Cortex of kidney (tissue), 1 donor: Measurements from ENCODE around the gene AKAIN1.
A peak's percentile ranks its signal among the peaks of the same experiment; 100 is the strongest.

Experiments used
- DNase-seq: peaks from one replicate; lab custom pipeline; 2025; lab: John Stamatoyannopoulos, UW

The AKAIN1 gene, protein sequence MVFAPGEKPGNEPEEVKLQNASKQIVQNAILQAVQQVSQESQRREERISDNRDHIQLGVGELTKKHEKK

GRCh38 chr18:5197032-5197434 is at the start of gene AKAIN1:
AKAIN1 (minus strand) TSS chr18:5197257; CDS start chr18:5197053, 204 bp downstream.
- no peak for DNase-seq

DNA sequence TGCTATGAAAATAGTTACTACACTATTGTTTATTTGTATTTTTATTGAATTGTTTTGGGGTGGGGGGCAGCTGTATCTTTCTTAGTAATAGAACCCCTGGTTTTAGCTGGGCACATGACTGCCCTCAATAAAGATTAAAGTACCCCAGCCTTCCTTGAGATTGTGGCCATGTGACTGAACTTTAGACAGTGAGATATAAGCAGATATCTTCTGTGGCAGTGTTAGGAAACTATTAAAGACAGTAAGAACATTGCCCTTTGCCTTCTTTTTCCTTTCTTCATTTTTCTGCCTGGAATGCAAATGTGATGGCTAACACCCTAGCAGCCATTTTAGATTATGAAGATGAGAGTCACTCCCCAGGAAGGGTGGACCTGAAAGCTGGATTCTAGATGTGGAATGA is 47.9 kb upstream of the AKAIN1 start:
- no peak for DNase-seq

GRCh38 chr18:5239447-5239846 is 42.4 kb upstream of the AKAIN1 start:
- DNase-seq, result no peak

GRCh38 chr18:5238371-5238976 is 41.4 kb upstream of the AKAIN1 start:
- peak; percentile 18 for DNase-seq

GRCh38 chr18:5237723-5238370 is 40.8 kb upstream of the AKAIN1 start:
- peak; percentile 48 for DNase-seq

DNA sequence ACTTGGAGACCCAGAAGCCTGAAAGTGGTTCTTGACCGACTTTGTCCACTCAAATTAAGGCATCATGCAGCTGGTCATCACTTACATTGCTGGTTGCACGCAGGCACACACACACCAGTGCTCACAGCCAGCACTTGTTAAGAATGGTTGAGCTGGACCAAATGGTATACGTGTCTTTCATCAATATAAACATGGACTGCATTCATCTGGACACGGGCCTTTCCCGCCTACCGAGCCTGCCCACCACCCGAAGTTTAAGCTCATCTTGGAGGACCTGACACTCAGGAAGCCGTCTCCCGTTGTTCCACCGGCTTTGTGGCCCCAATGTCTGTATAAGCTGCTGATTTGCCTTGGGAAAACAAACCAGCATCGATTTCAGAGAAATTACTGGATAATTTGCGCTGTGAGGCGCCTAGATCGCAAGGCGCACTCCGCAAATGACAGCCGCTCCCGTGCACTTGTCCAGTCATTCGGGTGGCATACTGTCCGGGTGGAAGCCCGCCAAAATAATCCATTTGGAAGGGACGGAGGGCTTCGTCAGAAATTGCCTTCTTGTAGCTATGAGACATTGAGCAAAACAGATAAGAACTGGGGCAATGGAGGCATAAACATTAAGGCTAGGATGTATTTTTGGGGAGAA is 40.1 kb upstream of the AKAIN1 start:
- no peak for DNase-seq

- no peak for DNase-seq
Measured at GRCh38 chr18:5214583-5215351, 17.7 kb upstream of the AKAIN1 start.

DNA sequence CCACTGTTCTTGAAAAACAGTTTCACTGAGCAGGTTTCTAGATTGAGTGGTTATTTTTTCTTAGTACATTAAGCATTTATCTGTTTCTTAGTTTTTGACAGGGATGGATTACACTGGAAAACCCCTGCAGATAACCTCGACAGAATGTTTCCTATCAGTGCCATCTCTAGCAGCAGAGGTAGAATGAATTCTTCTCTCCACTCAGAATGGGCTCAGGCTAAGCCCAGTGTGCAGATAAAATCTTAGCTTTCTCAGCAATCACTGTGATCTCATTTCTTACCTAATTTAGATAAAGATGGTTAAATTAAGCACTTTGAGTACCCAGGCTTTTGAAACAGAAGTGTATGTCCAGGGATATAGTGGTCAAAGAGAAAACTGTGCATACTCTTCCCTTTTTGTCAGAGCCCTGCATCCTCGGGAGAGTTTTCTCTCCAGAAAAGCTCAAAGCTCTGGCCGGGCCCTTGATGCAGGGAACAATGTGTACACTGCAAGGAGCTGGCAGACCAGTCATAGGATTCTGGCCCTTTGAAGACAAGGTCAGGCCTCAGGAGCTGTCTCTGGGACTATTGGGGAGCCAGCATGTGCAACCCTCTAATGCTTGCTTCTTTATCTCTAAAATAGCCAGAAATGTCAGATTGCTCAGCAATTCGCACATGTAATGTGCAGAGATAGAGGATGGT is 10.6 kb upstream of the AKAIN1 start:
- no peak for DNase-seq

DNA sequence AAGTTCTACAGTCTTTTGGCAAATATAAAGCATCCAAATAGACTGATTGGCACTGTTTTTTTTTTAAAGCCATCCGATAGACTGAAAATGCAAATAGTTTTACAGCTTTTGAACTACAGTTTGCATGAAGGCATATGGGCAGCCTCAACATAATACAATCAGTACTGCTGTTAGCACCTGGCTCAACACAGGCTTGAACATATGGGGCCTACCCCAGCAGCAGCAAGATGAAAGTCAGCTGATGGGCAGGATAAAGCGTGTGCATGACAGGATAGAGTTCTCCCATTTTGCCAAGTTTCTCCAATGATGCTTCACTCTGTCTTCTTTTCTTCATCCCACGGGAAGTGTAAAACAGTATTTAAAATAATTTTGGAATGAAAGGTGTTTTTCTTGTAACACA is 1.3 kb upstream of the AKAIN1 start:
- DNase-seq, result no peak

DNA sequence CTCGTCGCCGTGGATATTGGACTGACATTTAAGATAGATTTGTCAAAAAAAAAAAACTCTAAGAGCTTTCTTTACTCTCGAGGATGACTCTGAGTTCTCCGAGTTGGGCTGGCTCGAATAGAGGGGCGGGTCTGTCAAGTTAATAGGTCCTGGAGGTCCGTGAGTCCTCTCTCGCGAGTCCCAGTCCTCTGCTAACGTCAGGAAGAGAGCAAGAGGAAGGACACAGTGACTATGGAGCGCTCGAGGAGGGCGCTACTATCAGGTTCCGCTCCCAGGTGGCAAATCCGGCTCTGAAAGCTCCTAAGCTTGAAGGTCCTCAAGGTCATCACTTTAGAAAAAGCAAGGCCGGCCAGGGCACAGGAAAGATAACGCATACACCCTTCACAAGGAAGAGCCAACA is 404 bp upstream of the AKAIN1 start:
- no peak for DNase-seq

GRCh38 chr18:5196253-5197031 is 615 bp downstream of the AKAIN1 start:
- DNase-seq, result no peak

- no peak for DNase-seq
Measured at GRCh38 chr18:5195656-5196055, 1.4 kb downstream of the AKAIN1 start.

DNA sequence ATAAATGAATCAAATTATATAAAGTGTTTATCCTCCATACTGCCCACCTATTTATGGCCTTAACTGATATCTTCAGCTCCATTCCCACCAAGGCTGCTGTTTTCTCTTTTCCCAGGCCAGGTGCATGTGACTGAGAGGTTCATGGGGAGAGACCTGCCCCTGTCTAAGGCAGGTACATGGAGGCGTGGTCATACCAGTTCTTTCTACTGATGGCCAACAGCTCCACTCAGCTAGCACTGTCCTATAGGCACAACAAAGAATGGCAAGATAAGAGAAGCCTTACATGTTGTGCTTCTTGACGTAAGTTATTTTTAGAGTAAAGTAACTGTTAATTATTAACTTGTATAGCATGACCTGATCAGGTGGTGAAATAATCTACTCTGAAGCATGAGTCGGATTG is 16.8 kb downstream of the AKAIN1 start:
- DNase-seq, result no peak

DNA sequence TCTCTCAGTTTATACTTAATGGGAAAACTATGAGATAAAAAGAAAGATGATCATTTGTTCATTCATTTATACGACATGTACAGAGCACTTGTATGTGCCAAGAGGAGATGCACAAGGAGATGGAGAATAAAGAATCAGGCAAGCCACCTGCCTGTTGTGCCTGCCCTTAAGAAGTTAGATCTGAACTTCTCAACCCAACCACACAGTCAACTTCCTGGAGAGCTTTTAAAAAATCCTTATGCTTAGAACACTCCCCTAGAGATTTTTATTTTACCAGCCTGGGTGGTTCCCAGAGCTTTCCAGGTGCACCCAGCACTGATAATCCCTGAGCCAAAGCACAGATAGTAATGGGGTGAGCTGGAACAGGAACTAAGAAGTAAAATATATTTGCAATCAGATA is 18.5 kb downstream of the AKAIN1 start:
- DNase-seq, result no peak

GRCh38 chr18:5175378-5175777 is 21.7 kb downstream of the AKAIN1 start:
- DNase-seq, result no peak

GRCh38 chr18:5173646-5174045 is 23.4 kb downstream of the AKAIN1 start:
- DNase-seq, result no peak

DNA sequence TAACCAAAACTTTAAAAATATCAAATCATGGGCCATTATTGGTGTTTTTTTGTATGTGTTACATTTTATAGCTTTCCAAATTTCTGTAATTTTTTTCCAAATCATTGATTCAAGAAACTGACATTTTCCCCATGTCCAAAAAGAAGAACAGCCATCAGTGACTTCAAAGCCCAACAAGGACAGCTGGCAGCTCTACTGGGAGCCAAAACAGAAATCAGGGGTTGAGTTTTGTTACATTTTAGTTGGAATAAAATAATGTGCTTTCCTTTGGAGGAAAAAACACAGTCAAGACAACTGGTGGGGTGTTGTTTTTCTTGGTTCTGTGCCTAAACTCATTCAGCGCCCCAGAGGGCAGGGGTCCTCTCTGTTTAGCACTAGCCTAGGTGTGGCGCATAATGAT is 23.8 kb downstream of the AKAIN1 start:
- DNase-seq, result no peak

DNA sequence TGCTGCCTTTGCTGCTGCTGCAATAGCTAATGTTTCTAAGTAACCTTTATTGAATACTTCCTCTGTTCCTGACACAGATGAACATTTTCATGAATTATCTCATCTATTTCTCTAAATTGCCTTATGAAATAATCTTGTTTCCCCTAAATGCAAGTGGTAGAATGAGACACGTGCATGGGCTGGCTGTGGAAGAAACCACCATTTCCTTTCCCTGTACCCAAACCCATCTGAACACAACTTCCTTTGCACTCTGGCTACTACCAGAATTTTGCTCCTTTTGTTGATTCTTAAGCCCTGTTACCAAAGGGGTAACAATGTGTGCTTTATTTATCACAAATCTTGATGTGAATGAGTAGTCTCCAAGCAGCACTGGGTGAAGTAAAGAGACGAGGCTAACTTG is 29.2 kb downstream of the AKAIN1 start:
- no peak for DNase-seq

GRCh38 chr18:5166606-5167280 is 30.3 kb downstream of the AKAIN1 start:
- DNase-seq, result no peak

- no peak for DNase-seq
Measured at GRCh38 chr18:5164903-5165302, 32.2 kb downstream of the AKAIN1 start.

DNA sequence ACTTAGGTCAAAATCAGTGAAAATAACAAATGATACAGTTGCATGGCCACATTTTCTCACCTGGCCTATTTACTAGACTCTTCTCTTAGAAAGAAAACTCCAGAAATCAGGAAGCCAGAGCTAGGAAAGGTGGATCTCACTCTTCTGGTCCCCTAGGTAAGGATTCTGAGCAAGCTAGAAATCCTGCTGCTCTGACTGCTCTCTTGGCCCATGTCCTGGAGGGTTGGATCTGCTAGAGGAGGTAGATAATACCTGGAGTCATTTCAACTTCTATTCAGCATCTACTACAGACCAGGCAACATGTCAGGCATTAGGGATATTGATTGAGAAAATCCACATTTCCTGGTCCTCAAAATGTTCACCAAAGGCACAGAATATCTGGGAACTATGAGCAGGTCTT is 34.9 kb downstream of the AKAIN1 start:
- DNase-seq, result no peak
